Measurements from ENCODE around the gene CPHXL.

The CPHXL gene

GRCh38 chr16:75726390-75726789 is at the start of gene CPHXL:
Gene CPHXL, minus strand, starts transcription at chr16:75726490. Its CDS starts 48 bp downstream, at chr16:75726442.
- DNase-seq: no peak

DNA sequence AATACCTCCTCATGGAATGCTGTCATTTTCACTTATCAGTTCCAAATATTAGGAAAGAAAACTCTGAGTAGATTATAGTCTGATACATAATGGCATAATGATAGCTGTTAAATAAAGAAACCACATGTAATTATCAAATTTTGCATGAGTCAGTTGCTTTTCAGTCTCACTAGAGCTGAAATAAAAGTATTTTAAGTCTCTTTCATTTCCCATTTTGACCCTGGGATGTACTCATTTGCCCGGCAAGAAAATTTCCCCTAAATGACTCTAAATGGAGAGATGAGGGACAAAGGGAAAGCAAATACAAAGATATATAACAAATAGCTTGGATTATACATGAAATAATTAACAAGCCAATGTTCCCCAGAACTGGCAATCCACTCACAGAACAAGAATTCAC is 47.9 kb upstream of the CPHXL start:
- no peak for DNase-seq

DNA sequence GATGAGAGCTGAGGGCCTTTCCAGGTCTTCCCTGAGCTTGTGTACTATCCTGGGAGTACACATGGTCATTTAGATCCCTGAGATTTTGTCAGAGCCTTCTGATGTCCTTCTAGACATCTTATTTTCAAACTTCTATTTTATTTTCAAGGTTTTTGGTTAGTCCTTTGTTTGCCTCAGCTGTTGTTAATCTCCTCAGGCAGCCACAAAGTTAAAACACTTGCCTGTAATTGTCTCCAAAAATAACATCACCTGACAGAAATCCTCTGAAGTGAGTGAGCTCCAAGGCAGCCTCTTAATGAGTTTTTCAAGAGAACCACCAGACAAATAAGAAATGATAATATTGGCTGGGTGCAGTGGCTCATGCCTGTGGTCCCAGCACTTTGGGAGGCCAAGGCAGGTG is 43.8 kb upstream of the CPHXL start:
- DNase-seq: no peak

- peak; percentile 71 for DNase-seq
Measured at GRCh38 chr16:75764154-75764768, 38.0 kb upstream of the CPHXL start.

DNA sequence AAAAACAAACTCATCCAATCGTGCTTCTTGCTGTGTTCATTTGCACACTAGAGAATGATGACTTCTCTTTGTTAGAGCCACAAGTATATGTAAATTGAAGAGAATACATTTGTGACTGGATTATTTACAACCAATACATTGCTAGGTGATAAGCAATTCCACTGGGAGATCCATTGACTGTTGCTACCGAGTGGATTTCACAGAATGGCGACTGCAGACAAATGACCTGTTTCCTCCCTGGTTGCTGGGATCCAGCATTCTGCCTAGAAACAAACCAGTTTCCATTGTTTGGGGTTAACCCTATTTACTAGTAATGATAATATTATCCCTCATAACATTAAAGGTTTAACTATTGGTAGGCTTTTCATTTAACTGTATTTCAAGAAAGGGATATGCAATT is 36.9 kb upstream of the CPHXL start:
- no peak for DNase-seq

DNA sequence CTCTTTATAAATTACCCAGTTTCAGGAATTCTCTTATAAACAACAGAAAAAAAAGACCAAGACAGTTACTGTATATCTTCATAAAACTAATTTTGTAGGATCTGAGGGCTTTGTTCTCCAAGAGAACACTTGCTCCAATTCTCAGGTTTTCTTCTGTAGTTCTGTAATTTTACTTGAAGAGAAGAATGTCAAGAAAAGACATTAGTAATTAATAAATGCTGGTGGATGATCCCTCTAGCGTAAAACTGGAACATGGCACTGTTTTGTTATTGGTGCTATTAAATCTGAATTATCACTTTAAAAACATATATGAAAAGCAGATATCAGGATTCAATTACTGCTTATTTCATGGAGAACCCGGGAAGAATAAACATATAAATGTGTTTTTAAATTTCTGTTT is 36.5 kb upstream of the CPHXL start:
- DNase-seq: no peak

DNA sequence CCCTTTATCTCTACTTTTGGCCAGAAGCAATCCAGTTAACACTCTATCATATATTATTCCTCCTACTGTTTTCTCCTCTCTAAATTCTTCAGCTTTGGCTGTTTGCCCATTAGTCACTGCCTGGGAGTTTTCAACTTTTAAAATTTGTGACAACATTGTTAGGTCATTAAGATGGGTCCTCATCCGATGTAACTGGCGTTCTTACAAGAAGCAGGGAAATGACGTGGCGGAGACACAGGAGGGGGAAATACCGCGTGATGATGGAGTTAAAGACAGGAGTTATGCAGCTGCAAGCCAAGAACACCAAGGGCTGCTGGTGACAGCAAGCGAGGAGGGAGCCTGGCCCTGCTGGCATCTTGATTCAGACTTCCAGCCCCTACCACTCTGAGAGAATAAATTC is 34.8 kb upstream of the CPHXL start:
- no peak for DNase-seq

DNA sequence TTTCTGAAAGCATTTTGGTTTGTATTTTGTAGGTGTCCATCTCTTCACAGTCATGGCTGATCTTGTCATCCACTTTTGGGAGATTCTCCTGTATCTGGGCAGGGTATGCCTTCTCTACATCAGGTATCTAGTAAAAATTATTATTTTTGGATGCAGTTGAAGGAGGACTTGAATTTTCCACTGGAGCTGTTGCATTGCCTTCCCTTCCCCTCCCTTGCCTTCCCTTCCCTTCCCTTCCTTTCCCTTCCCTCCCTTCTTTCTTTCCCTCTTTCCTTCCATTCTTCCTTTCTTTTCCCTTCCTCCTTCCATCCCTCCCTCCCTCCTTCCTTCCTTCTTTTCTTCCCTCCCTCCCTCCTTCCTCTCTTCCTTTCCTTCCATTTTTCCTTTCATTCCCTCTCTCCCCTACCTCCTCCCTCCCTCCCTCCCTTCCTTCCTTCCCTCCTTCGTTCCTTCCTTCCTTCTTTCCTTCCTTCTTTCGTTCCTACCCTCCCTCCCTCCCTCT is 33.8 kb upstream of the CPHXL start:
- no peak for DNase-seq

DNA sequence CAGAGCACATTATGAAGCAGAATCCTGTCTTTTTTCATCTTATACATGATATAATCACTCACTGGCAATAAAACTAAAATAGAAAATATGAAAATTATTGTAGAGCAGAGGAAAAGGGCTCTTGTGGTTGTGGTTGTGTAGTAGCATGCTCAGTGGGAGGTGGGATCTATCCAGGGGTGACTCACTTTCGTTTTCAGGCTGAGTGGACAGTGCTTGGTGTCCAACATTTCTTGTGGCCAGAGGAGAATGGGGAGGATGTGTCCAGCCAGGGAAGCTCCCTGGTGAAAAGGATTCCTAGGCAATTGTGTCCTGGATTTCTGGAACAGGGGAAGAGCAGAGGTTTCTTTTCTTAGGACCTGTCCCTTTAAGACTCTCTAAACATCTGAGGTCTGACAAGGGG is 31.9 kb upstream of the CPHXL start:
- DNase-seq: no peak

DNA sequence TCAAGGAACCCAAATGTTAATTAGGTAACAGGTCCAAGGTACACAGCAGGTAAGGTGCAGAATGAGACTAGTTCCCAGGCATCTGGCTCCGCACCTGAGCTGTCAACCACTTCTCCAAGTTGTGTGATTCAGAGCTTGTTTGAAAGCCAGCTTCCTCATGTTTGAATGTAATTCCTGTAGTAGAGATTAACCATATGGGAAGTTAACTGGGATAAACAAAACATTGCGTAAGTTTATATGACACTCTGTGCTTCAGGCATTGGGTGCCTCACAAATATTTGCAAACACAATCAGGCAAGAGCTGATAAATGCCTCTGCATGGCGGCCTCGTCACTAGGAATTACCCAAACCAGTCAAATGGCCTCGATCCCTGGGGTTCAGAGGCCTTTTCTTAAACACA is 27.9 kb upstream of the CPHXL start:
- DNase-seq: no peak

- DNase-seq: peak; percentile 13
Measured at GRCh38 chr16:75750528-75750927, 24.2 kb upstream of the CPHXL start.

- DNase-seq: no peak
Measured at GRCh38 chr16:75746359-75746758, 20.1 kb upstream of the CPHXL start.

DNA sequence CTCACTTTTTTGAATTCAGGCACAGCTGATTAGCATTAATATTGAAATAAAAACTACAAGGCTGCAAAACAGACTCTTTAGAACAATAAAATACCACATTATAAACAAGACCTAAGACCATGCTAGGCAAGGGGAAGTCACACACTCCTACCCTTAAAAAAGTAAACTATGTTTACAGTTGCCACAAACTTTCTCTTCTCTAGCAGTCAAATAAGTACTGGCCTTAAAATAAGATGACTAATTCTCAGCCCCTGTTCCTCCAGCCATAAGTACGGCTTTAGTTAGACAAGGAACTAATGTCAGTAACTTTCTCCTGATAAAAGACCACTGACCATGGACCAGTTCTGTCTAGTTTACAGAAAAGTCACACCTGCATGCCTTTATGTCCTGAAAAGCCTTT is 19.5 kb upstream of the CPHXL start:
- DNase-seq: no peak

DNA sequence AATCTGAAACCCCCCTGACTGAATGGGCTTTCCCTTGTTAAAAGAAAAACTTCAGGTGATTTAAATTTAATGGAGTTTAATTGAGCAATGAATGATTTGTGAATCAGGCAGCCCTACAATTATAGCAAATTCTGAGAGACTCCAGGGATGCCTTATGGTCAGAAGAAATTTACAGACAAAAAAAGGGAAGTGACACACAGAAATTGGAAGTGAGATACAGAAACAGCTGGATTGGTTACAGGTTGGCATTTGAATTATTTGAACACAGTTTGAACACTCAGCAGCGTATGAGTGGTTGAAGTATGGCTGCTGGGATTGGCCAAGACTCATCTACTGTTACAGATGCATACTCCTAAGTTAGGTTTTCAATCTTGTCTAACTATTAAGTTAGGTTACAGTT is 19.0 kb upstream of the CPHXL start:
- no peak for DNase-seq

DNA sequence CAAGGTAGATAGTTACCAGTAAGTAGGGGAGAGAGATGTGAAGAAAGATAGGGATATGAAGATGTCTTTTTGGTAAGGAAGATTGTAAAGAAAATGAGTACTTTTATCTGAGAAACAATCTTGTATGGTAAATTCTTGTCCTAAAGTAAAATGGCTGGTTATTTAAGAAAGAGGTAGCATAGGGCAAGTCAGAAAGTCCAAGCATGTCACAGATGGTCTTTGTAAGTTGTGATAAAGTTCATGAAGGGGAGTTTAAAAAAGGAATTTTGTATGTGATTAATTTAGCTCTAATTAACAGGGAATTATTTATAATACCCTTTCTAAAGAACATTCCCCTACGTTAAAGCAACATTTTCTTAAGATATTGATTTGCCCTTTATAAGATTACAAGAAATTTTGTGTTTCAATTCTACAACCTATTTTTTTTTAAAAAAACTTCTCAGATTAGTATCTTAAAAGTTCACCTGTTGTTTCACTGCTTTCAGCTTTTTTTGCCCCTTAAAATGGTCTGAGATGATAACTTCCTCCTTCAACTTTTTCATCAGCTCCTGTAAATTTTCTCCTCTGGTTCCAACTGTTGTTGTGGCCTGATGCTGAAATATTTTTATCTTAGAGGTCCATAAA is 16.2 kb upstream of the CPHXL start:
- DNase-seq: peak; percentile 17

DNA sequence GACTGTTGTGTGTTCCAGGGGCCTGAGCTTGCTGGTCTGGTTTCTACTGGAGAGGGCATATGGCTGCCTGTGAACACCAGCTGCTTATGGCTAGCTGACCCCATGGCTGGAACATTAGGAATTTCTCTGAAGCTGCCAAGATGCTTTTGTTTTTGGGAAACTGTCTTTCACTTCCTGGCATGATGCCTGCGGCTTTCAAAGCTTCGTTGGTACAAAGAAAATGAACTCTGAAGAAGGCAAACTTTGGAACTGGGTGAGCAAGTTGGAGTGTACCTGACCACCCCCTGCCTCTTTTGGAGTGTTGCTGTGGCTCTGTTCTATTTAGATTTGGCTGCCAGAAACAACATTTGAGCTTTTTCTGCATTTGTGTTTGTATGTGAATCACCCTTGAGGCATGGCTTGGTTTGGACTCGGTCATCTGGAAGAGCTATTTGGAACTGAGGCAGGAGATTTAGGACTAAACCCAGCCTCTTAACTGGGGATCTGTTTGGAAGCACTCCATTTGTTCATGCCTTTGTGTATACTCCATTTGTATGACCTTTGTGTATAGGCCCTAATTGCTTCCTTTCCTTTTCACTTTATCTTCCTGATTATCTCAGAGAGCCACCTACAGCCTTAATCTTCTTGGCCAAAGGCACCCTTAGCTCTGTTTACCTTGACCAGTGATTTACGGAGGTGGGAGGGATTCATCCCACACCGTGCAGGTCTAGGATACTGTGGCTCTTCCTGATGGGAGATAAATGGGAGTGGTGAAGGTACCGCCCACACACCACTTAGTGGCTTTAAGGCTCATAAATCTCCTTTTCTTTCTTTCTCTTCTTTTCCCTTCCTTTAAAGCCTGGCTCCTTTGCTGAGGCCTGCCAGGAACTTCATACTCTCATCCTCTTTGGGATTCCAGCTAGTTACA is 7.3 kb upstream of the CPHXL start:
- no peak for DNase-seq

GRCh38 chr16:75732871-75733270 is 6.6 kb upstream of the CPHXL start:
- DNase-seq: no peak

GRCh38 chr16:75727221-75727620 is 931 bp upstream of the CPHXL start:
- DNase-seq: no peak

- DNase-seq: no peak
Measured at GRCh38 chr16:75718452-75718851, 7.8 kb downstream of the CPHXL start.

DNA sequence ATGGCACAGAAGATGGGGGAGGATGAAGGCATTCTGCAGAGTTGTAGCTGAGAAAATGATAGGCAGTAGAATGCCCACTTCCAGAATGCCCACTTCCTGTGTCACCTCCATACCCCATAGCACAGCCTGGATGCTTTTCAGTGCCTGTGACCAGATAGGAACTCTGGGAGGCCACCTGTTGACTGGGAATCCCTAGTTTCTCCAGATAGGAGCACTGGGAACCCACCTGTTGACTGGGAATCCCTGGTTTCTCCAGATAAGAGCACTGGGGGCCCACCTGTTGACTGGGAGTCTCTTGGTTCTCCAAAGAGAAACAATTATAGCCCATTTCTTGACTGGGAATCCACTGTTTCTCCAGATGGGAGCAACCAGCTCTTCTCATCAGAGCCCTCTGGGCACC is 11.6 kb downstream of the CPHXL start:
- no peak for DNase-seq

DNA sequence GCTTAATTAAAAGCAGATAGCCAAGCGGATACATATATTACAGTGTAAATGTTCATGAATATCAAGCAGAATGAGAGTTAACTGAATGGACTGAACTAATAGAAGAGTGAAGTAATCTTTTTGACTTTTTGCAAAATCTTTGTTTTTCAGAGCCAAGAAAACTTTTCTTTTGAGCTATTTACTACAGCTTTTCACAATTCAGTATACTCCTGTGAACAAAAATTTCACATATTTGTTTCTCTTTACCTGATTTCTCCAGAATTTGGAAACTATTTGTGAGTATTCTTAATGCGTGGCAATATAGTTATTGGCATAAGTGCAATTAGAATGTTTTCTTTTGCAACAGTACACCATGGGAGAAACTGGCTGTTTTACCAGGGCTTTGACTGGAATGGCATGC is 15.9 kb downstream of the CPHXL start:
- no peak for DNase-seq

GRCh38 chr16:75703306-75703705 is 23.0 kb downstream of the CPHXL start:
- no peak for DNase-seq

- DNase-seq: no peak
Measured at GRCh38 chr16:75702242-75702641, 24.0 kb downstream of the CPHXL start.

DNA sequence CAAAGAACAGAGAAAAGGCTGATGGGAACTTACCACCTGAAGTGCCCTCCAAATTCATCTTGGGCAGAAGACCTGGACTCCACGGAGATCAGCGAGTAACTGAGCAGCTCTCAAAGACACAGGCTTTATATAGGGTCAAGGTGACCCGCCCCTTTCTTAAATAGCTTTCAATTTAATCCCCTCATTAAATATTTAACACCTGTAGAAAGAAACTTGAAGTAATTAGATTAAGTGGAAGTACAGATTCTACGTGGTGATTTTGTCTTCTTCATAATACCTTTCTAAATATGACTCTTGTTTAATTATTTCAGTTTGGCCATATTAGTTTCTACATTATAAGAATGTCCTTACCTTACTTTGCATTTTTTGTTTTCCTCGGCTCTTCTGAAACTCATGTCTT is 24.9 kb downstream of the CPHXL start, which contains the start of gene DUXB:
TSS of gene DUXB (minus strand) at position 101 of the 400 bp plus-strand sequence. CDS start at position 58, 43 bp downstream.
- DNase-seq: no peak

Data from DMS53 (cell line).